OCI-LY1 (cell line): ENCODE measurements around the gene PCDHGC3.

Experiments
- H2AFZ ChIP-seq: fragments of 200-600 bp; sonication (generic), shearing (Covaris generic); 2 replicates; pipeline ENCODE4 v1.6.0; 2014; ENCODE audit warnings: antibody characterized with exemption, mild to moderate bottlenecking, low read length
- H3F3A ChIP-seq: fragments of 200-600 bp; sonication (generic), shearing (Covaris generic); 2 replicates; pipeline ENCODE4 v1.6.0; 2014; ENCODE audit warnings: mild to moderate bottlenecking, antibody characterized with exemption, low read length, moderate library complexity; ENCODE audit not compliant: insufficient read depth
- H3K27ac ChIP-seq: fragments of 200-600 bp; sonication (generic); 2 replicates; pipeline ENCODE4 v1.5.1; 2014; ENCODE audit warnings: low read length, mixed run types, mild to moderate bottlenecking, low read depth; ENCODE audit not compliant: poor library complexity, severe bottlenecking
- H3K27me3 ChIP-seq: fragments of 200-600 bp; sonication (generic); 2 replicates; pipeline ENCODE4 v1.6.0; 2014; ENCODE audit warnings: antibody characterized with exemption, mild to moderate bottlenecking, low read length, moderate library complexity; ENCODE audit not compliant: insufficient read depth
- H3K36me3 ChIP-seq: fragments of 200-600 bp; sonication (generic); 2 replicates; pipeline ENCODE4 v1.6.1; 2014; ENCODE audit warnings: mild to moderate bottlenecking, antibody characterized with exemption, low read length, moderate library complexity, mixed read lengths; ENCODE audit not compliant: insufficient read depth
- H3K4me1 ChIP-seq: fragments of 200-600 bp; sonication (generic); 2 replicates; pipeline ENCODE4 v1.5.1; 2014; ENCODE audit warnings: mild to moderate bottlenecking, low read length, moderate library complexity; ENCODE audit not compliant: insufficient read depth, severe bottlenecking
- H3K4me2 ChIP-seq: fragments of 200-600 bp; sonication (generic), shearing (Covaris generic); 2 replicates; pipeline ENCODE4 v1.6.1; 2014; ENCODE audit warnings: low read length
- H3K4me3 ChIP-seq: fragments of 200-600 bp; sonication (generic); 2 replicates; pipeline ENCODE4 v1.5.1; 2014; ENCODE audit warnings: low read length, low read depth, mild to moderate bottlenecking, mixed read lengths; ENCODE audit not compliant: poor library complexity, severe bottlenecking
- H3K79me2 ChIP-seq: fragments of 200-600 bp; shearing (Covaris generic); 2 replicates; pipeline ENCODE4 v1.6.1; 2016; ENCODE audit warnings: mixed run types, low read length, mixed read lengths; ENCODE audit not compliant: insufficient read depth
- H3K9ac ChIP-seq: fragments of 200-600 bp; sonication (generic), shearing (Covaris generic); 2 replicates; pipeline ENCODE4 v1.6.1; 2014; ENCODE audit warnings: mild to moderate bottlenecking, low read length, mixed read lengths
- H3K9me2 ChIP-seq: fragments of 200-600 bp; sonication (generic), shearing (Covaris generic); 2 replicates; pipeline ENCODE4 v1.6.1; 2014; ENCODE audit warnings: low read depth, mild to moderate bottlenecking, low read length, mixed read lengths
- H3K9me3 ChIP-seq: fragments of 200-600 bp; shearing (Covaris generic); 2 replicates; pipeline ENCODE4 v1.6.1; 2014; ENCODE audit warnings: low read length, mixed read lengths
- H4K20me1 ChIP-seq: fragments of 200-600 bp; sonication (generic), shearing (Covaris generic); 2 replicates; pipeline ENCODE4 v1.6.0; 2016; ENCODE audit warnings: mild to moderate bottlenecking, low read length; ENCODE audit not compliant: insufficient read depth
- EZH2 ChIP-seq: fragments of 200-600 bp; sonication (generic), shearing (Covaris generic); IDR thresholded peaks from 2 replicates; pipeline ENCODE4 v1.8.0; 2017; ENCODE audit warnings: borderline replicate concordance, mixed run types, mild to moderate bottlenecking, antibody characterized with exemption, low read length, moderate library complexity, mixed read lengths
- TF ChIP-seq, protein P1 (sequence below): fragments of 200-600 bp; sonication (generic), shearing (Covaris generic); IDR thresholded peaks from 2 replicates; pipeline ENCODE4 v1.5.1; 2017; ENCODE audit warnings: mild to moderate bottlenecking, antibody characterized with exemption, low read length, moderate library complexity, mixed read lengths

Gene PCDHGC3

DNA sequence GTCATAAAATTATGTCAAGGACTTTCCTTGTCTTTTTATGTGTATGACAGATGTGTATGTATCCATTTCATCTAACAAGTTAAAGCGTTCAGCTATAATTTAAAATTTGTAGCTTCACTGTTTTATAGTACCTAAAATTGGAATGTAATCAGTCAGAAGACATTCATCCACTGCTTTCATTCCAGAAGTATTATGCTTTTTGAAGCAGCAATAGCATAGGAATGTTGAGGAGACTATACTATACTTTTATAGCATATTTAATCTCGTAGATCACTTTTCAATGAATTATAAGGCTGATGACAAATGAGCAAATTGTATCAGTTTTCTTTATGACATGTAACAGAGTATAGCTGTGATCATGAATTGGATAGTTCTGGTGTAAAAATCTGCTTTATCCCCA is 38.5 kb upstream of the PCDHGC3 start:
- no peaks in the 10 kb centered on the region for H3K36me3 ChIP-seq
- H3F3A ChIP-seq = no peaks in the 10 kb centered on the region
- H3K79me2 ChIP-seq = no peaks in the 10 kb centered on the region
- H3K27me3 ChIP-seq = no peaks in the 10 kb centered on the region
- no peaks in the 10 kb centered on the region for H4K20me1 ChIP-seq
- H3K9me2 ChIP-seq = no peaks in the 10 kb centered on the region
- H3K9ac ChIP-seq = no peak overlapping the region
- H3K4me1 ChIP-seq = no peaks in the 10 kb centered on the region
- no peak overlapping the region for H3K27ac ChIP-seq
- H3K4me2 ChIP-seq = no peak overlapping the region
- no peak for TF ChIP-seq EZH2
- TF ChIP-seq, protein P1, sequence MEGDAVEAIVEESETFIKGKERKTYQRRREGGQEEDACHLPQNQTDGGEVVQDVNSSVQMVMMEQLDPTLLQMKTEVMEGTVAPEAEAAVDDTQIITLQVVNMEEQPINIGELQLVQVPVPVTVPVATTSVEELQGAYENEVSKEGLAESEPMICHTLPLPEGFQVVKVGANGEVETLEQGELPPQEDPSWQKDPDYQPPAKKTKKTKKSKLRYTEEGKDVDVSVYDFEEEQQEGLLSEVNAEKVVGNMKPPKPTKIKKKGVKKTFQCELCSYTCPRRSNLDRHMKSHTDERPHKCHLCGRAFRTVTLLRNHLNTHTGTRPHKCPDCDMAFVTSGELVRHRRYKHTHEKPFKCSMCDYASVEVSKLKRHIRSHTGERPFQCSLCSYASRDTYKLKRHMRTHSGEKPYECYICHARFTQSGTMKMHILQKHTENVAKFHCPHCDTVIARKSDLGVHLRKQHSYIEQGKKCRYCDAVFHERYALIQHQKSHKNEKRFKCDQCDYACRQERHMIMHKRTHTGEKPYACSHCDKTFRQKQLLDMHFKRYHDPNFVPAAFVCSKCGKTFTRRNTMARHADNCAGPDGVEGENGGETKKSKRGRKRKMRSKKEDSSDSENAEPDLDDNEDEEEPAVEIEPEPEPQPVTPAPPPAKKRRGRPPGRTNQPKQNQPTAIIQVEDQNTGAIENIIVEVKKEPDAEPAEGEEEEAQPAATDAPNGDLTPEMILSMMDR = no peak
- H3K9me3 ChIP-seq = peaks cover 8% of the 10 kb centered on the region; the same call in 1 of the 2 replicates
- no peak overlapping the region for H3K4me3 ChIP-seq
- H2AFZ ChIP-seq = no peak overlapping the region

DNA sequence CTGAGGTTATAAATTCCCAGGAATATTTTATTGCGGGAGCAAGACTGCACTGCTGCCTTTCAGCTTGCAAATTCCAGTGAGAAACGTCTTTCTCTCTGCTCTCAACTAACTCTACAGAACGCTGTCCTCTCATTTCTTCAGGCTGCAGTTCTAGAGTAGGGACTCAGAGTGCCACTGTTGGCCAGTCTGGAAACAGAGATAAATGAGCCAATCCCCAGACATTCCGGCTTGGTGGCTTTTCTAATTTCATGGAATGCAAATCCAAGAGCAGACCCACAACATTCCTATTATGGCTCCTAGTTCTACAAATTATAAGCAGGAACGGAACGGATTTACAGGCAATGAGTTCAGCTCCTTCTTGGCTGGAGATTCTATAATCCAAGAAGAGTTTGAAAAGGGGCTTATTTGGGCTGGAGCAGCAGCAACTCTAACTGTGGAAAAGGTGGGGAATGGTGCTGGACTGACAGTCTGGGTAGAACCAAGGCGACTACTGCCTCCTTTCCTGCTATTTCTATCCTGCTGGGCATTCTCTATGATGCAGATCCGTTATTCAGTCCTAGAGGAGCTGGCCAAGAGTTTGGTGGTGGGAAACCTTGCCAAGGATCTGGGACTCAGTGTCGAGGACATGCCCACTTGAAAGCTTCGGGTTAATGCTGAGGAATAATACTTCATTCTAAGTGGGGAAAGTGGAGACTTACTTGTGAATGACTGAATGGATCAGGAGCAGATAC is 36.2 kb upstream of the PCDHGC3 start:
- H3F3A ChIP-seq = no peaks in the 10 kb centered on the region
- H3K27ac ChIP-seq = no peak overlapping the region
- H3K4me2 ChIP-seq = no peak overlapping the region
- H3K9me3 ChIP-seq = peaks cover 8% of the 10 kb centered on the region; the same call in 1 of the 2 replicates
- H4K20me1 ChIP-seq = no peaks in the 10 kb centered on the region
- H3K9ac ChIP-seq = no peak overlapping the region
- no peaks in the 10 kb centered on the region for H3K36me3 ChIP-seq
- no peak overlapping the region for H3K4me3 ChIP-seq
- no peaks in the 10 kb centered on the region for H3K79me2 ChIP-seq
- TF ChIP-seq, protein P1 = no peak
- no peak for TF ChIP-seq EZH2
- no peaks in the 10 kb centered on the region for H3K9me2 ChIP-seq
- no peaks in the 10 kb centered on the region for H3K4me1 ChIP-seq
- no peak overlapping the region for H2AFZ ChIP-seq
- H3K27me3 ChIP-seq = no peaks in the 10 kb centered on the region

DNA sequence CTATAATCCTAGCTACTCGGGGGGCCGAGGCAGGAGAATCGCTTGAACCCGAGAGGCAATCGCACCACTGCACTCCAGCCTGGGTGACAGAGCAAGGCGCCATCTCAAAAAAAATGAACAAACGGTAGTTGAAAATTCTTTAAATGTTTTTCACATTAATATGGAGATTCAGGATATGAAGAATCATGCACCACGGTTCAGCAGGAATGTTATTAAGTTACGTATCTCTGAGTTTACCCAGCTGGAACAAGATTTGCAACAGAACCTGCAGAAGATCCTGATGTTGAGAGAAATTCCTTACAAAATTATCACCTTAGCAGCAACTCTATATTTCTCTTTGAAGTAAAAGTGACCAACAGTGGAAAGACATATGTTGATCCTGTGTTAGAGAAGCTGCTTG is 35.4 kb upstream of the PCDHGC3 start:
- H3K27ac ChIP-seq = no peak overlapping the region
- no peaks in the 10 kb centered on the region for H3K9me2 ChIP-seq
- H3K9me3 ChIP-seq = peaks cover 6% of the 10 kb centered on the region; the same call in 1 of the 2 replicates
- no peaks in the 10 kb centered on the region for H3K79me2 ChIP-seq
- H3K4me2 ChIP-seq = no peak overlapping the region
- no peaks in the 10 kb centered on the region for H4K20me1 ChIP-seq
- no peaks in the 10 kb centered on the region for H3K36me3 ChIP-seq
- no peaks in the 10 kb centered on the region for H3K27me3 ChIP-seq
- no peaks in the 10 kb centered on the region for H3F3A ChIP-seq
- H2AFZ ChIP-seq = no peak overlapping the region
- H3K4me1 ChIP-seq = no peaks in the 10 kb centered on the region
- H3K4me3 ChIP-seq = no peak overlapping the region
- no peak overlapping the region for H3K9ac ChIP-seq
- no peak for TF ChIP-seq EZH2
- TF ChIP-seq, protein P1 = no peak
